Measurements from ENCODE around the gene ATP2C1.
A peak's percentile ranks its signal among the peaks of the same experiment; 100 is the strongest.

Gene ATP2C1

GRCh38 chr3:130950641-130951040 lies 56.8 kb downstream of the ATP2C1 start:
- H4K20me1 ChIP-seq (ENCODE audit: insufficient read depth, low read length, poor library complexity, severe bottlenecking) = no peaks in the 10 kb centered on the region
- H3K4me1 ChIP-seq (ENCODE audit: insufficient read depth, low read length, poor library complexity, severe bottlenecking) = peaks cover 3% of the 10 kb centered on the region
- no peak overlapping the region for H3K4me3 ChIP-seq (ENCODE audit: low read length, poor library complexity, severe bottlenecking)
- no peaks in the 10 kb centered on the region for H3K27me3 ChIP-seq (ENCODE audit: insufficient read depth, low read length, poor library complexity, severe bottlenecking)
- H3K9ac ChIP-seq (ENCODE audit: low read depth, low read length, poor library complexity, severe bottlenecking) = no peak overlapping the region
- H3K36me3 ChIP-seq (ENCODE audit: insufficient read depth, low read length) = peaks cover 98% of the 10 kb centered on the region
- no peaks in the 10 kb centered on the region for H3K9me2 ChIP-seq (replicated peaks; ENCODE audit: low read depth, low read length)
- H2AFZ ChIP-seq (ENCODE audit: low read length) = no peak overlapping the region
- TF ChIP-seq CTCF (conservative IDR thresholded peaks at IDR 0.05; ENCODE audit: low read length) = no peak
- TF ChIP-seq EZH2phosphoT487 (IDR thresholded peaks at IDR 0.05; ENCODE audit: borderline replicate concordance) = no peak
- H3K9me3 ChIP-seq (ENCODE audit: insufficient read depth, low read depth, low read length) = peaks cover 9% of the 10 kb centered on the region; the same call in 1 of the 2 replicates
- peaks cover 13% of the 10 kb centered on the region; the same call in 1 of the 2 replicates for H3K79me2 ChIP-seq (ENCODE audit: insufficient read depth, low read length)
- H3K4me2 ChIP-seq (ENCODE audit: low read depth, low read length, poor library complexity, severe bottlenecking) = no peak overlapping the region
- H3F3A ChIP-seq (ENCODE audit: low read depth) = no peaks in the 10 kb centered on the region

GRCh38 chr3:130955481-130955880 lies 61.6 kb downstream of the ATP2C1 start:
- Histone ChIP-seq H2AFZ (ENCODE audit: low read length) (no peak overlapping the region), H3K4me2 (ENCODE audit: low read depth, low read length, poor library complexity, severe bottlenecking) (peak overlapping the region; percentile 20), H3K9me2 (replicated peaks; ENCODE audit: low read depth, low read length) (no peaks in the 10 kb centered on the region), H3K9me3 (ENCODE audit: insufficient read depth, low read depth, low read length) (no peaks in the 10 kb centered on the region), H3K4me1 (ENCODE audit: insufficient read depth, low read length, poor library complexity, severe bottlenecking) (peaks cover 10% of the 10 kb centered on the region), H3K4me3 (ENCODE audit: low read length, poor library complexity, severe bottlenecking) (no peak overlapping the region), H3K79me2 (ENCODE audit: insufficient read depth, low read length) (no peaks in the 10 kb centered on the region), H4K20me1 (ENCODE audit: insufficient read depth, low read length, poor library complexity, severe bottlenecking) (no peaks in the 10 kb centered on the region), H3K27me3 (ENCODE audit: insufficient read depth, low read length, poor library complexity, severe bottlenecking) (no peaks in the 10 kb centered on the region), H3F3A (ENCODE audit: low read depth) (no peaks in the 10 kb centered on the region), H3K36me3 (ENCODE audit: insufficient read depth, low read length) (peaks cover 92% of the 10 kb centered on the region), H3K9ac (ENCODE audit: low read depth, low read length, poor library complexity, severe bottlenecking) (no peak overlapping the region)
- TF ChIP-seq CTCF (conservative IDR thresholded peaks at IDR 0.05; ENCODE audit: low read length) (no peak), EZH2phosphoT487 (IDR thresholded peaks at IDR 0.05; ENCODE audit: borderline replicate concordance) (no peak)

DNA sequence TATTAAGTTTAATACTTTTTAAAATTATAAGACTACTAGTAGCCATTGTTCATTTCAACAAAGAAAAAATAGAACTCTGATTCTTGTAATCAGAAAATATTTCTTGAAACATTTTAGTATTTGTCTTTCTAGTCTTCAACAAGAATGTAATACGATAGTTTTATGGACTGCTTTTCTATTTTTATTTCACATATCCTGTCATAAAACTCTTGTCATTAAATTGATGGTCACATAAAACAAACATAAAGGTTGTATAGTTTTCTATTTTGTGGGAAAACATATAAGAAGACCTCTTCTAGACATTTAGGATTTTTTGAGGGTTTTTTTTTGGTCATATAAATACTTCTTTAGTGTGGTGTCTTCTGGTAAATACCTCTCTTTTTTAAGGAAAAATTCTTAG lies 62.4 kb downstream of the ATP2C1 start:
- Histone ChIP-seq H3F3A (ENCODE audit: low read depth) (no peaks in the 10 kb centered on the region), H3K79me2 (ENCODE audit: insufficient read depth, low read length) (no peaks in the 10 kb centered on the region), H3K4me2 (ENCODE audit: low read depth, low read length, poor library complexity, severe bottlenecking) (peak overlapping the region; percentile 20), H3K9ac (ENCODE audit: low read depth, low read length, poor library complexity, severe bottlenecking) (no peak overlapping the region), H3K36me3 (ENCODE audit: insufficient read depth, low read length) (peaks cover 92% of the 10 kb centered on the region), H3K9me3 (ENCODE audit: insufficient read depth, low read depth, low read length) (no peaks in the 10 kb centered on the region), H3K27me3 (ENCODE audit: insufficient read depth, low read length, poor library complexity, severe bottlenecking) (no peaks in the 10 kb centered on the region), H3K4me3 (ENCODE audit: low read length, poor library complexity, severe bottlenecking) (no peak overlapping the region), H3K9me2 (replicated peaks; ENCODE audit: low read depth, low read length) (no peaks in the 10 kb centered on the region), H4K20me1 (ENCODE audit: insufficient read depth, low read length, poor library complexity, severe bottlenecking) (no peaks in the 10 kb centered on the region), H3K4me1 (ENCODE audit: insufficient read depth, low read length, poor library complexity, severe bottlenecking) (peaks cover 10% of the 10 kb centered on the region), H2AFZ (ENCODE audit: low read length) (no peak overlapping the region)
- TF ChIP-seq CTCF (conservative IDR thresholded peaks at IDR 0.05; ENCODE audit: low read length) = no peak
- no peak for TF ChIP-seq EZH2phosphoT487 (IDR thresholded peaks at IDR 0.05; ENCODE audit: borderline replicate concordance)
